Mesendoderm (in vitro differentiated cells): ENCODE measurements around the gene TIMM17B.
A peak's percentile ranks its signal among the peaks of the same experiment; 100 is the strongest.

Experiments
- DNase-seq: peaks from one replicate; pipeline ENCODE4 v3.0.0; 2013
- H2AK5ac ChIP-seq: 2 replicates; pipeline ENCODE4 v1.6.1; 2013; ENCODE audit warnings: low read length, inconsistent platforms
- H2BK120ac ChIP-seq: 2 replicates; pipeline ENCODE4 v1.6.1; 2013; ENCODE audit warnings: low read depth, mild to moderate bottlenecking, low read length, moderate library complexity, mixed read lengths
- H2BK15ac ChIP-seq: replicated peaks from 2 replicates; pipeline ENCODE4 v1.6.1; 2013; ENCODE audit warnings: low read depth, mild to moderate bottlenecking, moderate library complexity
- H2BK5ac ChIP-seq: 2 replicates; pipeline ENCODE4 v1.6.1; 2013; ENCODE audit warnings: low read length, inconsistent platforms
- H3K18ac ChIP-seq: 2 replicates; pipeline ENCODE4 v1.6.1; 2013; ENCODE audit warnings: mild to moderate bottlenecking, low read length, mixed read lengths
- H3K23ac ChIP-seq: one replicate; pipeline ENCODE4 v1.6.1; 2013; ENCODE audit warnings: low read length
- H3K27ac ChIP-seq: 2 replicates; pipeline ENCODE4 v1.5.1; 2013; ENCODE audit warnings: low read depth, mild to moderate bottlenecking, inconsistent platforms, low read length, moderate library complexity
- H3K27me3 ChIP-seq: 2 replicates; pipeline ENCODE4 v1.6.1; 2013; ENCODE audit warnings: low read length, control low read depth, mild to moderate bottlenecking, inconsistent platforms; ENCODE audit not compliant: insufficient read depth, poor library complexity
- H3K36me3 ChIP-seq: 2 replicates; pipeline ENCODE4 v1.6.1; 2013; ENCODE audit warnings: low read length, inconsistent platforms; ENCODE audit not compliant: control insufficient read depth, insufficient read depth
- H3K4ac ChIP-seq: one replicate; pipeline ENCODE4 v1.6.1; 2013; ENCODE audit warnings: low read depth, mild to moderate bottlenecking, low read length, moderate library complexity
- H3K4me1 ChIP-seq: 2 replicates; pipeline ENCODE4 v1.6.1; 2013; ENCODE audit warnings: low read depth, low read length, inconsistent platforms; ENCODE audit not compliant: control insufficient read depth
- H3K4me2 ChIP-seq: 2 replicates; pipeline ENCODE4 v1.6.1; 2013; ENCODE audit warnings: low read length
- H3K4me3 ChIP-seq: 2 replicates; pipeline ENCODE4 v1.5.1; 2013; ENCODE audit warnings: mild to moderate bottlenecking, low read length
- H3K56ac ChIP-seq: one replicate; pipeline ENCODE4 v1.6.1; 2013; ENCODE audit warnings: low read length
- H3K79me1 ChIP-seq: 2 replicates; pipeline ENCODE4 v1.6.1; 2013; ENCODE audit warnings: low read length, inconsistent platforms
- H3K79me2 ChIP-seq: 2 replicates; pipeline ENCODE4 v1.6.1; 2013; ENCODE audit warnings: mild to moderate bottlenecking, low read length; ENCODE audit not compliant: control insufficient read depth, insufficient read depth
- H3K9ac ChIP-seq: 2 replicates; pipeline ENCODE4 v1.6.1; 2013; ENCODE audit warnings: low read length, inconsistent platforms
- H4K5ac ChIP-seq: one replicate; pipeline ENCODE4 v1.6.1; 2013; ENCODE audit warnings: low read length
- H4K8ac ChIP-seq: one replicate; pipeline ENCODE4 v1.6.1; 2013; ENCODE audit warnings: low read depth, mild to moderate bottlenecking, control low read depth, low read length, moderate library complexity
- WGBS: extraction: QIAGEN DNeasy Blood & Tissue Kit; methylation state at CpG from one replicate; pipeline ENCODE4 v1.1.7; 2013; ENCODE audit warnings: low lambda C conversion rate, missing lambda C conversion rate; ENCODE audit not compliant: insufficient coverage; ENCODE audit errors: extremely low coverage; 5-methylcytosine and 5-hydroxymethylcytosine counted together

Gene TIMM17B

DNA sequence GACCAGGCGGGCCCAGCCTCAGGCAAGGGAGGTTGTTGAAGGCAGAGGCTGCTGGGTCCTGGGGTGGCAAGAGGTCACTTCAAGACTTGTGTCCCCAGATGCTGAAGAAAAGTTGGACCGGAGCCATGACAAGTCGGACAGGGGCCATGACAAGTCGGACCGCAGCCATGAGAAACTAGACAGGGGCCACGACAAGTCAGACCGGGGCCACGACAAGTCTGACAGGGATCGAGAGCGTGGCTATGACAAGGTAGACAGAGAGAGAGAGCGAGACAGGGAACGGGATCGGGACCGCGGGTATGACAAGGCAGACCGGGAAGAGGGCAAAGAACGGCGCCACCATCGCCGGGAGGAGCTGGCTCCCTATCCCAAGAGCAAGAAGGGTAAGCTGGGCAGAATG, 4.6 kb upstream of the TIMM17B start:
- WGBS, result no CpG with 5 or more reads among the region's 20 CpGs
- H3K4me3 ChIP-seq, result no peak overlapping the region
- no peaks in the 10 kb centered on the region for H3K4me1 ChIP-seq
- H3K27me3 ChIP-seq, result no peaks in the 10 kb centered on the region
- H3K56ac ChIP-seq, result no peak overlapping the region
- peaks cover 6% of the 10 kb centered on the region for H3K79me2 ChIP-seq
- no peak overlapping the region for H2BK120ac ChIP-seq
- no peak overlapping the region for H3K4me2 ChIP-seq
- no peak overlapping the region for H3K27ac ChIP-seq
- H3K23ac ChIP-seq, result no peak overlapping the region
- H3K18ac ChIP-seq, result no peak overlapping the region
- H2BK15ac ChIP-seq, result no peak overlapping the region
- H3K79me1 ChIP-seq, result no peaks in the 10 kb centered on the region
- no peak overlapping the region for H3K9ac ChIP-seq
- DNase-seq, result no peak
- H4K8ac ChIP-seq, result no peak overlapping the region
- H2AK5ac ChIP-seq, result no peak overlapping the region
- no peak overlapping the region for H4K5ac ChIP-seq
- peaks cover 2% of the 10 kb centered on the region for H3K36me3 ChIP-seq
- H3K4ac ChIP-seq, result no peak overlapping the region
- no peak overlapping the region for H2BK5ac ChIP-seq

DNA sequence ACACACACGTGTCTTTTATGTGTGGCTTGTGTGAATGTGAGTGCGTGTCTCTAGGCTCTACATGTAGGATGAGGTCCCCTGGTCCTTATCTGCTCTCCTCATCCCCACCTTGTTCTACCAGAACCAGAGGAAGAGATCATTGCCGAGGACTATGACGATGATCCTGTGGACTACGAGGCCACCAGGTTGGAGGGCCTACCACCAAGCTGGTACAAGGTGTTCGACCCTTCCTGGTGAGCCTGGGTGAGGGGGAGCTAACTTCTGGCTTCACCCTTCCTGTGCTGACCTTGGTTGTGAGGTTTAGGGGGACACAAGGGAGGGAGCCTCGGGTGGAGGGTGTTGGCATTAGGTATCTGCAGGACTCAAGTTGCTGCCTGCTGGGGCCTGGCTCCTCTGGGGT, 3.5 kb upstream of the TIMM17B start:
- H4K5ac ChIP-seq, result no peak overlapping the region
- H2BK120ac ChIP-seq, result no peak overlapping the region
- no peak overlapping the region for H3K18ac ChIP-seq
- H3K4ac ChIP-seq, result no peak overlapping the region
- no peak overlapping the region for H2BK15ac ChIP-seq
- H2BK5ac ChIP-seq, result no peak overlapping the region
- WGBS, result no CpG with 5 or more reads among the region's 7 CpGs
- no peak overlapping the region for H3K23ac ChIP-seq
- peaks cover 10% of the 10 kb centered on the region for H3K79me2 ChIP-seq
- no peak overlapping the region for H3K27ac ChIP-seq
- H3K79me1 ChIP-seq, result no peaks in the 10 kb centered on the region
- peaks cover 2% of the 10 kb centered on the region for H3K36me3 ChIP-seq
- DNase-seq, result no peak
- H3K4me3 ChIP-seq, result no peak overlapping the region
- H4K8ac ChIP-seq, result no peak overlapping the region
- no peak overlapping the region for H3K9ac ChIP-seq
- H3K4me1 ChIP-seq, result no peaks in the 10 kb centered on the region
- no peak overlapping the region for H3K56ac ChIP-seq
- H3K4me2 ChIP-seq, result no peak overlapping the region
- no peak overlapping the region for H2AK5ac ChIP-seq
- no peaks in the 10 kb centered on the region for H3K27me3 ChIP-seq

DNA sequence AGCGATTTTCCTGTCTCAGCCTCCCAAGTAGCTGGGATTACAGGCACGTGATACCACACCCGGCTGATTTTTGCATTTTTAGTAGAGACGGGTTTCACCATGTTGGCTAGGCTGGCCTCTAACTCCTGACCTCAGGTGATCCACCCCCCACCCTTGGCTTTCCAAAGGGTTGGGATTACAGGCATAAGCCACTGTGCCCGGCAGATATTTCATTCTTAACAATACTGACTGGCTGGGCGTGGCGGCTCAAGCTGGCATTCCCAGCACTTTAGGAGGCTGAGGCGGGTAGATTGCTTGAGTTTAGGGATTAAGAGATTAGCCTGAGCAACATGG, 1.5 kb upstream of the TIMM17B start:
- Histone ChIP-seq H3K18ac (no peak overlapping the region), H2BK120ac (no peak overlapping the region), H3K23ac (no peak overlapping the region), H2AK5ac (no peak overlapping the region), H3K9ac (no peak overlapping the region), H3K4ac (no peak overlapping the region), H3K4me3 (no peak overlapping the region), H3K36me3 (peaks cover 2% of the 10 kb centered on the region), H2BK15ac (no peak overlapping the region), H2BK5ac (no peak overlapping the region), H3K27me3 (no peaks in the 10 kb centered on the region), H3K79me2 (peaks cover 10% of the 10 kb centered on the region), H3K4me1 (no peaks in the 10 kb centered on the region), H3K56ac (no peak overlapping the region), H3K79me1 (no peaks in the 10 kb centered on the region), H4K5ac (no peak overlapping the region), H3K27ac (no peak overlapping the region), H4K8ac (no peak overlapping the region), H3K4me2 (no peak overlapping the region)
- WGBS, result no CpG with 5 or more reads among the region's 8 CpGs
- no peak for DNase-seq

DNA sequence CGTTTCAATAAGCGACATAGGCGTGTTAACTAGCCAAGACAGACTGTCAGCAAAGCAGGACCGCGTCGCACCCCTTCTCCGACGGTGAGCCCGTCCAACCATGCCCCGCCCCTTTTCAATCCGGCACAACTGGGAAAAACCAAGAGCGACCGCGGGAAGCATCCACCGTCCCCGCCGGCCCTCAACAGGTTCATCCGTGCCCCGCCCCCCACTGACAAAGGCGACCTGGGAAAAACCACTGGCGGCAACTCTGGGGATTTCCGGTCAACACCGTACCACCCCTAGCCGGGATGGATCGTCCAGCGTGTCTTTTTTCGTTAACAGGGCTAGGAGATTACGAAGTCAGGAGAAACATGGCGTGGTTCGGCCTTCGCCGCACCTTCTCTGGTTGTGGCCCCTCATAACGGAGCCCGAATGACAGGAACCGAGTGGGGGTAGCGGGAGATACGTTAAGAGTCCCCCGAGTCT, 377 bp downstream of the TIMM17B start:
- Histone ChIP-seq H3K27ac (peak overlapping the region; percentile 79), H3K4me1 (no peaks in the 10 kb centered on the region), H2BK120ac (no peak overlapping the region), H4K8ac (no peak overlapping the region), H2AK5ac (no peak overlapping the region), H3K23ac (no peak overlapping the region), H4K5ac (no peak overlapping the region), H2BK15ac (no peak overlapping the region), H3K56ac (peak overlapping the region; percentile 94), H3K36me3 (peaks cover 2% of the 10 kb centered on the region), H3K18ac (peak overlapping the region; percentile 64), H3K9ac (peak overlapping the region; percentile 91), H3K79me1 (no peaks in the 10 kb centered on the region), H2BK5ac (peak overlapping the region; percentile 35), H3K79me2 (peaks cover 10% of the 10 kb centered on the region), H3K27me3 (no peaks in the 10 kb centered on the region), H3K4ac (no peak overlapping the region), H3K4me3 (peak overlapping the region; percentile 84), H3K4me2 (peak overlapping the region; percentile 62)
- peak; percentile 91 for DNase-seq
- no CpG with 5 or more reads among the region's 38 CpGs for WGBS

DNA sequence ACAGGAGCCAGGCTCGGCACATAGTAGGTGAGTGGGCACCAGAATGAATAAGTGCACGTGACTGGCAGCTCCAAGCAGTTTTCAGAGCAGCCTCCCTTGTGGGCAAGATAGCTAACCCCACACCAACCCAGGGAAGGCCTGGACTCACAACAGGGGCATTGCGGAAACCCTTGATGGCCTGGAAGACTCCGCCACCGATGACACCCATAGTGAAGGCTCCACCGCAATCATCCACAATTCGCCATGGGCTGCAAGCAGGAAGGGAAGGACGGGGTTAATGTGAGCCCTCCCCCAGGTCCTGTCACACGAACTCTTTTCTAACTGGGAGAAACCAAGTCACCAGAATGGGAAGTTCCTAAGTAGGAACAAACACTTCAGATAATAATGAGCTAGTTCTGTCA, 957 bp downstream of the TIMM17B start:
- H3K9ac ChIP-seq, result peak overlapping the region; percentile 77
- peak; percentile 54 for DNase-seq

DNA sequence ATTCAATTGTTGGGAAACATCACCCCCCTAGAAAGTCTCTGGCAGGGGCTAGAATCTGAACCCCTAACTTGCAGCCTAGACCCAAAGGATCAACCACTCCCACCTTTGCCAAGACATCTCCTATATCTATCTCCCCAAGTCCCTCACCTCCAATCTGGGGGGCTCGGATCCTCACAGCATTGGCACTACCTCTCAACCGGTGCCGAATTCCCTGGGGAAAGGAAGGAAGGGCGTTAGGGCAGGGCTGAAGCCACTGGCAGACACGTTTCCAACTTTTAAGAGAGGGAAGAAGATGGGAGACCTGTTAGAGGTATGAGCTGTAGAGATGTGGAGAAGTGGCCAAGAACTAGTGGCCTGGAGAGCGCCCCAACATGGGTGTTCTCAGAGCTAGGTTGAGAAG, 2.7 kb downstream of the TIMM17B start:
- no peak overlapping the region for H3K4me3 ChIP-seq
- no peak overlapping the region for H3K18ac ChIP-seq
- WGBS, result no CpG with 5 or more reads among the region's 6 CpGs
- no peak overlapping the region for H3K9ac ChIP-seq
- H3K27me3 ChIP-seq, result no peaks in the 10 kb centered on the region
- no peak overlapping the region for H4K5ac ChIP-seq
- H2BK120ac ChIP-seq, result no peak overlapping the region
- no peak overlapping the region for H2AK5ac ChIP-seq
- peaks cover 10% of the 10 kb centered on the region for H3K79me2 ChIP-seq
- no peak overlapping the region for H2BK15ac ChIP-seq
- H2BK5ac ChIP-seq, result no peak overlapping the region
- no peak overlapping the region for H3K4ac ChIP-seq
- H3K27ac ChIP-seq, result no peak overlapping the region
- no peaks in the 10 kb centered on the region for H3K79me1 ChIP-seq
- no peak overlapping the region for H3K23ac ChIP-seq
- H4K8ac ChIP-seq, result no peak overlapping the region
- H3K36me3 ChIP-seq, result no peaks in the 10 kb centered on the region
- DNase-seq, result no peak
- no peaks in the 10 kb centered on the region for H3K4me1 ChIP-seq
- H3K56ac ChIP-seq, result no peak overlapping the region
- H3K4me2 ChIP-seq, result no peak overlapping the region

More for the DNA sequence above, 957 bp downstream of the TIMM17B start:
- H3K4ac ChIP-seq, result no peak overlapping the region
- H3K56ac ChIP-seq, result peak overlapping the region; percentile 80
- WGBS, result no CpG with 5 or more reads among the region's 9 CpGs
- peaks cover 2% of the 10 kb centered on the region for H3K36me3 ChIP-seq
- peak overlapping the region; percentile 60 for H3K4me3 ChIP-seq
- no peak overlapping the region for H4K8ac ChIP-seq
- H3K27me3 ChIP-seq, result no peaks in the 10 kb centered on the region
- H2BK5ac ChIP-seq, result no peak overlapping the region
- peak overlapping the region; percentile 62 for H3K4me2 ChIP-seq
- no peak overlapping the region for H3K18ac ChIP-seq
- H3K27ac ChIP-seq, result no peak overlapping the region
- H2BK120ac ChIP-seq, result no peak overlapping the region
- no peaks in the 10 kb centered on the region for H3K4me1 ChIP-seq
- H3K79me1 ChIP-seq, result no peaks in the 10 kb centered on the region
- H4K5ac ChIP-seq, result no peak overlapping the region
- no peak overlapping the region for H2AK5ac ChIP-seq
- H2BK15ac ChIP-seq, result no peak overlapping the region
- peaks cover 10% of the 10 kb centered on the region for H3K79me2 ChIP-seq
- H3K23ac ChIP-seq, result no peak overlapping the region
